Neural crest cell (in vitro differentiated cells): ENCODE measurements around the gene CACNA1E. TPM values are rescaled to one million over a fixed set of nuclear protein-coding genes. Genes with fewer than 3 reads are reported as not detected.

Source experiments
- DNase-seq: peaks from one replicate; pipeline ENCODE4 v3.0.0; 2021; ENCODE audit warnings: low read depth, mixed read lengths, low spot score
- H3K27ac Mint-ChIP-seq: one replicate; pipeline ENCODE4 v1.8.0; 2021; ENCODE audit warnings: mild to moderate bottlenecking, mixed read lengths; ENCODE audit not compliant: unreplicated experiment
- H3K27me3 Mint-ChIP-seq: 2 replicates; pipeline ENCODE4 v1.8.0; 2021; ENCODE audit warnings: low read depth, mild to moderate bottlenecking, mixed read lengths
- H3K36me3 Mint-ChIP-seq: 2 replicates; pipeline ENCODE4 v1.8.0; 2021; ENCODE audit warnings: low read depth, mild to moderate bottlenecking, mixed read lengths
- H3K4me1 Mint-ChIP-seq: 2 replicates; pipeline ENCODE4 v1.8.0; 2021; ENCODE audit warnings: mixed read lengths
- H3K4me3 Mint-ChIP-seq: one replicate; pipeline ENCODE4 v1.8.0; 2021; ENCODE audit warnings: mild to moderate bottlenecking, mixed read lengths
- H3K9me3 Mint-ChIP-seq: 2 replicates; pipeline ENCODE4 v1.8.0; 2021; ENCODE audit warnings: mixed read lengths
- total RNA-seq: library from RNA; stranded (reverse); gene quantifications from 2 replicates; pipeline ENCODE4 v1.2.1, GENCODE V29; 2021
- TF ChIP-seq, protein P1 (sequence below): fragments of 200-600 bp; sonication (generic); conservative IDR thresholded peaks from 2 replicates; pipeline ENCODE4 v1.5.0; 2021; ENCODE audit warnings: antibody characterized with exemption, mild to moderate bottlenecking

CACNA1E gene
- total RNA-seq, 1 donor from 2014 or later: 1.3 TPM

DNA sequence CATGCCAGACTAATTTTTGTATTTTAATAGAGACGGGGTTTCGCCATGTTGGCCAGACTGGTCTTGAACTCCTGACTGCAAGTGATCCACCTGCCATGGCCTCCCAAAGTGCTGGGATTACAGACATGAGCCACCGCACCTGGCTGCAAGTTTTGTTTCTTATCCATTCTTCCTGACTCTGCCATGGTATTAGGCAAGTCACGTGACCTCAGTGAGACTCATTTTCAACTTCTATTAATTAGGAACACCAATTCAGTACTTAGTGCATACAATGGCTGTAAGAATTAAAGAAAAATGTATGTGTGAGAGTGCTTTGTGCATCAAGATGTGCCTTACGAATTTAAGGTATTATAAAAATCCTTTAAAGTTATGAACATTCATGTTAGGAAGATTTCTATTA is 111.2 kb downstream of the CACNA1E start:
- no peak overlapping the region for H3K4me3 Mint-ChIP-seq
- no peaks in the 10 kb centered on the region for H3K36me3 Mint-ChIP-seq
- TF ChIP-seq, protein P1, sequence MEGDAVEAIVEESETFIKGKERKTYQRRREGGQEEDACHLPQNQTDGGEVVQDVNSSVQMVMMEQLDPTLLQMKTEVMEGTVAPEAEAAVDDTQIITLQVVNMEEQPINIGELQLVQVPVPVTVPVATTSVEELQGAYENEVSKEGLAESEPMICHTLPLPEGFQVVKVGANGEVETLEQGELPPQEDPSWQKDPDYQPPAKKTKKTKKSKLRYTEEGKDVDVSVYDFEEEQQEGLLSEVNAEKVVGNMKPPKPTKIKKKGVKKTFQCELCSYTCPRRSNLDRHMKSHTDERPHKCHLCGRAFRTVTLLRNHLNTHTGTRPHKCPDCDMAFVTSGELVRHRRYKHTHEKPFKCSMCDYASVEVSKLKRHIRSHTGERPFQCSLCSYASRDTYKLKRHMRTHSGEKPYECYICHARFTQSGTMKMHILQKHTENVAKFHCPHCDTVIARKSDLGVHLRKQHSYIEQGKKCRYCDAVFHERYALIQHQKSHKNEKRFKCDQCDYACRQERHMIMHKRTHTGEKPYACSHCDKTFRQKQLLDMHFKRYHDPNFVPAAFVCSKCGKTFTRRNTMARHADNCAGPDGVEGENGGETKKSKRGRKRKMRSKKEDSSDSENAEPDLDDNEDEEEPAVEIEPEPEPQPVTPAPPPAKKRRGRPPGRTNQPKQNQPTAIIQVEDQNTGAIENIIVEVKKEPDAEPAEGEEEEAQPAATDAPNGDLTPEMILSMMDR: no peak
- no peak for DNase-seq
- H3K27ac Mint-ChIP-seq: no peak overlapping the region
- peaks cover 15% of the 10 kb centered on the region for H3K27me3 Mint-ChIP-seq
- no peaks in the 10 kb centered on the region for H3K4me1 Mint-ChIP-seq
- no peaks in the 10 kb centered on the region for H3K9me3 Mint-ChIP-seq

DNA sequence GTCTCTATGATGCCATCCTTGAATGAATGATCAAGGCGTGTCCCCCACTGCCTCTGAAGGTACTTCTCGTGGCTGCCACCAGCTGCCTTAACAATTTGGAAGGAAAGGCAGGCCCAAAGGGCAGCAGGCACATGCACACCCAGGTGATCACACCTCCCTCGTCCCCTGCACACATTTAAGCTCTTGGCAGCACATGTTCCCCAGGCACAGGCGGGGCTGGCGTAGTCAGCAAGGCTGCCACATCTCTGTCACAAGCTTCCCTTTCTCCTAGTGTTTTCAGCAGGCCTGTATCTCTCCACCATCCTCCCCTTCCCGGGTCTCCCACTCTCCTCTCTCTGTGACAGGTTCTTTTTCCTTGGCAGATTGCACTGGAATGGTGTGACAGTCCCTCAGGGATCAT is 111.9 kb downstream of the CACNA1E start:
- H3K36me3 Mint-ChIP-seq: no peaks in the 10 kb centered on the region
- no peaks in the 10 kb centered on the region for H3K9me3 Mint-ChIP-seq
- H3K27me3 Mint-ChIP-seq: peaks cover 15% of the 10 kb centered on the region
- H3K27ac Mint-ChIP-seq: peak overlapping the region; percentile 6
- no peaks in the 10 kb centered on the region for H3K4me1 Mint-ChIP-seq
- no peak for DNase-seq
- H3K4me3 Mint-ChIP-seq: no peak overlapping the region
- TF ChIP-seq, protein P1: no peak

DNA sequence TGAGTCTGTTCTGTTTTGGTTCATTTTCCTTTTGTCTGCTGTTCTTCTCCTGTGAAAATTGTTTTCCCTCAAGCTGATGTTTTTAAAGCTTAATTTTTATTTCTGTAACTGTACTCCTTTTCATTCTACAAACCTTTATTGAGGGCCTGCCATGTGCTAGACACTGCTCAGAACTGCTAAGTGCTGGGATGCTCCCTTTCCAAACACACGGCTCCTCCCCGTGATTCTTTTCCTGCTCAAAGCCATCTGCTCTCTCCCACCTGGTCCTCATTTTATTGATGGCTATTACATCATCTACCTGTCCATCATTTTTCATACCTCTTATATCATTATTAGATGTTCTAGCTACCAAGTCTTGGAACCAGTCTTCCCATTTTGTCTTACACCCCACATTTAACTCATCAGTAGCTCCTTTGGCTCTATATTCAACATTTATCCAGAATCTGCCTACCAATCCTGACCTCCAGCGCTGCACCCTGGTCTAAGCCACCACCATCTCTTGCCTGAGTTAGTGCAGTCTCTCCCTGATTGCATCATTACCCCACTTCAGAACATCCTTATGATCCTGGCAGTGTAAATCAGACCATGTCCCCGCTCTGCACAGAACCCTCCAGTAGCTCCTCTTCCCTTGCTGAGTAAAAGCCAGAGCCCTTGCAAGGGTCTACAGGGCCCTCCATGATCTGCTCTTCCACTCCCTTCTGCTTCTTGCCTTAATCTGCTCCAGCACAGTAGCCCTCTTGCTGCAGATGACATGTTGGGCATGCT is 118.1 kb downstream of the CACNA1E start:
- TF ChIP-seq, protein P1: no peak
- no peak overlapping the region for H3K27ac Mint-ChIP-seq

DNA sequence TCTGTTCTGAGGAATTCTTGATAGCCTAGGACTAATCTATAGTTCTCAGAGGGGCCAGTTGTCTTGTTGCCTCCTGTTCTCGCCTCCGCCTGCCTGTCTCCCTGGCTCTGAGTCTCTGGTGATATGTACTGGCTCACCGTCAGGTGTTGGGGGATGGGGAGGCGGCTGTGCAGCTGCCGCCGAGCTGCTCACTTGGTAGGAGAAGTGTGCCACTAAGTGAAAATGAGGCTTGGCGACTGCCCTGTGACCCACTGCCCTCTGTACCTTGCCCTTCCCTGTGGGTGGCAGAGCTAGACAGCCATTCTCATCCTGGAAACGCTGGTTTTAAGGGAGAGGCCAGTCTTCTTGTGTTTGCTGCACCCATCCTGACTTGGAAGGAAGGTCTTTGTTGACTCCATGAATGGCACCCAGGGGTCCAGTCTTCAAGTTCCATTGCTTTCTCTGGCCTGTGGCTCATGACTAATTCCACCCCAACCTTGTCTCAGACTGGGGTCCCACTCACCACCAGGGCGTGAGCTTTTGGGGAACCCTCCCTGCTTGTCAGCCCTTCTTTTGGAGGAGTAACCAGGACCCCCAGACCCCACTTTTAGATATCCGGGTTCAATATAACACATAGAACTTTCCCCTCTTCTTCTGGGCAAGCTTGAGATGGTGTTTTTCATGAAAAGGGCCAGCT is 120.6 kb downstream of the CACNA1E start:
- DNase-seq: no peak
- H3K36me3 Mint-ChIP-seq: no peaks in the 10 kb centered on the region
- TF ChIP-seq, protein P1: no peak
- no peak overlapping the region for H3K4me3 Mint-ChIP-seq
- H3K27ac Mint-ChIP-seq: no peak overlapping the region
- no peaks in the 10 kb centered on the region for H3K9me3 Mint-ChIP-seq
- peaks cover 11% of the 10 kb centered on the region for H3K4me1 Mint-ChIP-seq
- peaks cover 23% of the 10 kb centered on the region for H3K27me3 Mint-ChIP-seq

More for the DNA sequence above, 118.1 kb downstream of the CACNA1E start:
- Mint-ChIP-seq H3K27me3 (peaks cover 7% of the 10 kb centered on the region), H3K9me3 (no peaks in the 10 kb centered on the region), H3K36me3 (no peaks in the 10 kb centered on the region), H3K4me1 (peaks cover 11% of the 10 kb centered on the region), H3K4me3 (no peak overlapping the region)
- DNase-seq: no peak

DNA sequence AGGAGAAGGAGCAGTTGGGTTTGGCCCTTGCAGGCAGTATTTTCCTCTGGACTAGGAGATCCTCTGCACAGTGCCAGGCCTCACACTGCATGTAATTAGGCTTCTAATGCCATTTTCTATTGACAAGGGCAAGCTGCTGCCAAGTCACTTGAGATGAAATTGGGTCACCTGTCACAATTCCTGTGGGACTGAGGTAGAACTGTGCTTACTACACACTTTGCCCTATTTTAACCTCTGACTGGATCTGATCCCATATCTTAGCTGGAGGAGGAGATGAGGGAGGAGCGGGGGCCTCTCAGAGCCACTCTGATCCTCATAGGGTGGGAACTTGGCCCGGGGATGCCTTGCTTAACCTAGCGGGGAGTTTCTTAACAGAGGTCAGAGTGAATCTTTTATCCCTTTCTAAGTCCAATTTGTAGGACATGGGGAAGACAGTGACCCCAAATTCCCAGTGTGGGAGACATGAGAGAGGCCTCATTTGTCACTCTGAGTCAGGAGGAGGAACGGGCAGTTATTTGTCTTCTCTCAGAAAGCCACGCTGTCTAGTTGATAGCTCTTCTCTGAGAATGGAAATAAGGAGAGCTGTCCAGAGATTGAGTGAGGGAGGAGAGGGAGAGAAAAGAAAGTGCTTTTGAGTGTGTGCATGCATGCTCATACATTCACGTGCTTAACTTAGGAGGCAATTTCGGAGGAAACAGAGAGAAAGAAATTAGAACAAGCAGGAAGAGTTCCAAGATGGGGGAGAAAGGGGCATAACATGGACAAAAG is 121.3 kb downstream of the CACNA1E start:
- Mint-ChIP-seq H3K27me3 (peaks cover 26% of the 10 kb centered on the region), H3K36me3 (no peaks in the 10 kb centered on the region), H3K4me3 (no peak overlapping the region), H3K4me1 (peaks cover 16% of the 10 kb centered on the region), H3K27ac (no peak overlapping the region), H3K9me3 (no peaks in the 10 kb centered on the region)
- TF ChIP-seq, protein P1: no peak
- no peak for DNase-seq
